Measurements from ENCODE around the gene USP11. TPM values are rescaled to one million over a fixed set of nuclear protein-coding genes. Genes with fewer than 3 reads are reported as not detected.

Gene USP11
- total RNA-seq, 1 donor from 2014 or later: 104 TPM

- H3K4me1 ChIP-seq: no peaks in the 10 kb centered on the region
- intact Hi-C loops (cut with DNase I): no loop called here
- H3K27ac ChIP-seq: no peak overlapping the region
- no peak overlapping the region for H3K4me3 ChIP-seq
- TF ChIP-seq CTCF (IDR thresholded peaks at IDR 0.05): no peak
- H3K27me3 ChIP-seq: no peaks in the 10 kb centered on the region
- H3K36me3 ChIP-seq: peaks cover 48 to 63% of the 10 kb centered on the region in 2 donors
- no peak for DNase-seq (ENCODE audit: low spot score in 2 of 2)
- H3K9me3 ChIP-seq: no peaks in the 10 kb centered on the region
Observed at GRCh38 chrX:47226531-47227333, 6.1 kb upstream of the USP11 start.

- H3K9me3 ChIP-seq: no peaks in the 10 kb centered on the region
- H3K27me3 ChIP-seq: no peaks in the 10 kb centered on the region
- DNase-seq (ENCODE audit: low spot score in 2 of 2): no peak
- no peak overlapping the region for H3K27ac ChIP-seq
- H3K4me1 ChIP-seq: no peaks in the 10 kb centered on the region
- H3K4me3 ChIP-seq: no peak overlapping the region
- peaks cover 48 to 63% of the 10 kb centered on the region in 2 donors for H3K36me3 ChIP-seq
- intact Hi-C loops (cut with DNase I): no loop called here
- no peak for TF ChIP-seq CTCF (IDR thresholded peaks at IDR 0.05)
Observed at GRCh38 chrX:47227334-47227583, 5.5 kb upstream of the USP11 start.

GRCh38 chrX:47228550-47229270 lies 4.1 kb upstream of the USP11 start:
- intact Hi-C loops (cut with DNase I): no loop called here
- TF ChIP-seq CTCF (IDR thresholded peaks at IDR 0.05): no peak
- Histone ChIP-seq H3K4me1 (no peaks in the 10 kb centered on the region), H3K36me3 (peaks cover 43 to 55% of the 10 kb centered on the region in 2 donors), H3K27ac (no peak overlapping the region), H3K4me3 (no peak overlapping the region), H3K27me3 (no peaks in the 10 kb centered on the region), H3K9me3 (no peaks in the 10 kb centered on the region)
- no peak for DNase-seq (ENCODE audit: low spot score in 2 of 2)

- no peak for TF ChIP-seq CTCF (IDR thresholded peaks at IDR 0.05)
- H3K4me1 ChIP-seq: no peaks in the 10 kb centered on the region
- no peaks in the 10 kb centered on the region for H3K27me3 ChIP-seq
- H3K36me3 ChIP-seq: peaks cover 36 to 48% of the 10 kb centered on the region in 2 donors
- H3K9me3 ChIP-seq: no peaks in the 10 kb centered on the region
- no peak overlapping the region for H3K4me3 ChIP-seq
- intact Hi-C loops (cut with DNase I): no loop called here
- H3K27ac ChIP-seq: no peak overlapping the region
- DNase-seq (ENCODE audit: low spot score in 2 of 2): peak in 1 of 2 donors; percentile 43
Observed at GRCh38 chrX:47229427-47229826, 3.4 kb upstream of the USP11 start.

GRCh38 chrX:47230136-47230868 lies 2.5 kb upstream of the USP11 start:
- intact Hi-C loops (cut with DNase I): loop anchor here (5.0 kb wide), 4 partner anchors 38 to 1247 kb away; partner anchors contain the start of genes ELK1, FTSJ1 and UBA1

More at GRCh38 chrX:47230136-47230868, 2.5 kb upstream of the USP11 start:
- Histone ChIP-seq H3K36me3 (peaks cover 29 to 39% of the 10 kb centered on the region in 2 donors), H3K9me3 (no peaks in the 10 kb centered on the region), H3K4me3 (no peak overlapping the region), H3K27ac (no peak overlapping the region), H3K4me1 (peaks cover 0 to 3% of the 10 kb centered on the region in 2 donors), H3K27me3 (no peaks in the 10 kb centered on the region)
- DNase-seq (ENCODE audit: low spot score in 2 of 2): peak in 1 of 2 donors; percentile 37
- no peak for TF ChIP-seq CTCF (IDR thresholded peaks at IDR 0.05)

Data from ascending aorta (tissue), 2 donors.